Endodermal cell (in vitro differentiated cells): Measurements from ENCODE around the gene ABTB2. TPM values are rescaled to one million over a fixed set of nuclear protein-coding genes. Genes with fewer than 3 reads are reported as not detected.
"Not testable (repeated sequence)": the region's sequence is repeated elsewhere in the genome, so short reads cannot be mapped to it uniquely, and the experiment has no call there.

Experiments used
- DNase-seq: peaks from one replicate; pipeline ENCODE4 v3.0.0-alpha.2; 2017
- H3K27ac ChIP-seq: 2 replicates; pipeline ENCODE4 v1.5.1; 2013; ENCODE audit warnings: mild to moderate bottlenecking, low read depth, low read length, moderate library complexity
- H3K27me3 ChIP-seq: 2 replicates; pipeline ENCODE4 v1.6.1; 2013; ENCODE audit warnings: mild to moderate bottlenecking, low read length, moderate library complexity; ENCODE audit not compliant: insufficient read depth, control insufficient read depth, poor library complexity, severe bottlenecking
- H3K36me3 ChIP-seq: 2 replicates; pipeline ENCODE4 v1.7.0; 2013; ENCODE audit warnings: mild to moderate bottlenecking, low read length, moderate library complexity; ENCODE audit not compliant: control insufficient read depth, insufficient read depth
- H3K4me1 ChIP-seq: one replicate; pipeline ENCODE4 v1.7.0; 2013; ENCODE audit warnings: low read length; ENCODE audit not compliant: control insufficient read depth, insufficient read depth
- H3K4me3 ChIP-seq: 2 replicates; pipeline ENCODE4 v1.5.1; 2013; ENCODE audit warnings: mild to moderate bottlenecking, low read length, moderate library complexity
- H3K9ac ChIP-seq: 2 replicates; pipeline ENCODE4 v1.6.1; 2013; ENCODE audit warnings: mild to moderate bottlenecking, low read length, moderate library complexity; ENCODE audit not compliant: poor library complexity, severe bottlenecking; ENCODE audit errors: extremely low read depth
- H3K9me3 ChIP-seq: 2 replicates; pipeline ENCODE4 v1.6.1; 2013; ENCODE audit warnings: mild to moderate bottlenecking, low read length, moderate library complexity; ENCODE audit not compliant: control insufficient read depth
- H3K27ac Mint-ChIP-seq: 2 replicates; pipeline ENCODE4 v1.8.0; 2020; ENCODE audit warnings: mixed read lengths
- H3K27me3 Mint-ChIP-seq: 2 replicates; pipeline ENCODE4 v1.8.0; 2021; ENCODE audit warnings: mild to moderate bottlenecking, mixed read lengths; ENCODE audit not compliant: insufficient read depth
- H3K36me3 Mint-ChIP-seq: 2 replicates; pipeline ENCODE4 v1.8.0; 2020; ENCODE audit warnings: low read depth, mixed read lengths
- H3K4me1 Mint-ChIP-seq: 2 replicates; pipeline ENCODE4 v1.8.0; 2020; ENCODE audit warnings: mixed read lengths
- H3K4me3 Mint-ChIP-seq: 2 replicates; pipeline ENCODE4 v1.8.0; 2020; ENCODE audit warnings: mild to moderate bottlenecking, moderate library complexity, mixed read lengths
- H3K9me3 Mint-ChIP-seq: 2 replicates; pipeline ENCODE4 v1.8.0; 2020; ENCODE audit warnings: mild to moderate bottlenecking, mixed read lengths
- WGBS, 2 experiments: methylation state at CpG; one replicate each; pipeline versions ENCODE4 v1.1.5 to v1.1.7; 2013; ENCODE audit warnings: missing lambda C conversion rate in 2 of 2, mixed read lengths in 1 of 2; ENCODE audit not compliant: insufficient coverage in 1 of 2, insufficient read length in 1 of 2; 5-methylcytosine and 5-hydroxymethylcytosine counted together
- total RNA-seq, 2 donors: library from RNA; stranded (reverse); fragmentation: NEBNext Ultra II Directional in 1 of 2; extraction: Animal tissue kit (Norgen Biotek cat#: 25700) in 1 of 2; gene quantifications; 2 replicates in 1 of 2; 3 replicates in 1 of 2; pipeline ENCODE4 v1.2.1, GENCODE V29; 2021
- TF ChIP-seq, protein P1 (sequence below): fragments of 200-600 bp; sonication (generic); conservative IDR thresholded peaks from 2 replicates; pipeline ENCODE4 v1.5.0; 2021; ENCODE audit warnings: antibody characterized with exemption, mild to moderate bottlenecking

The ABTB2 gene
- total RNA-seq, 2 donors from 2014 or later, result 2.9 to 5.2 TPM

- H3K27ac ChIP-seq, result no peak overlapping the region
- Mint-ChIP-seq H3K36me3 (no peaks in the 10 kb centered on the region), H3K9me3 (no peaks in the 10 kb centered on the region), H3K27ac (no peak overlapping the region), H3K4me1 (peaks cover 11% of the 10 kb centered on the region), H3K4me3 (no peak overlapping the region), H3K27me3 (peaks cover 60% of the 10 kb centered on the region)
- H3K27me3 ChIP-seq, result peaks cover 41% of the 10 kb centered on the region
- TF ChIP-seq, protein P1, sequence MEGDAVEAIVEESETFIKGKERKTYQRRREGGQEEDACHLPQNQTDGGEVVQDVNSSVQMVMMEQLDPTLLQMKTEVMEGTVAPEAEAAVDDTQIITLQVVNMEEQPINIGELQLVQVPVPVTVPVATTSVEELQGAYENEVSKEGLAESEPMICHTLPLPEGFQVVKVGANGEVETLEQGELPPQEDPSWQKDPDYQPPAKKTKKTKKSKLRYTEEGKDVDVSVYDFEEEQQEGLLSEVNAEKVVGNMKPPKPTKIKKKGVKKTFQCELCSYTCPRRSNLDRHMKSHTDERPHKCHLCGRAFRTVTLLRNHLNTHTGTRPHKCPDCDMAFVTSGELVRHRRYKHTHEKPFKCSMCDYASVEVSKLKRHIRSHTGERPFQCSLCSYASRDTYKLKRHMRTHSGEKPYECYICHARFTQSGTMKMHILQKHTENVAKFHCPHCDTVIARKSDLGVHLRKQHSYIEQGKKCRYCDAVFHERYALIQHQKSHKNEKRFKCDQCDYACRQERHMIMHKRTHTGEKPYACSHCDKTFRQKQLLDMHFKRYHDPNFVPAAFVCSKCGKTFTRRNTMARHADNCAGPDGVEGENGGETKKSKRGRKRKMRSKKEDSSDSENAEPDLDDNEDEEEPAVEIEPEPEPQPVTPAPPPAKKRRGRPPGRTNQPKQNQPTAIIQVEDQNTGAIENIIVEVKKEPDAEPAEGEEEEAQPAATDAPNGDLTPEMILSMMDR, result no peak
- no peaks in the 10 kb centered on the region for H3K36me3 ChIP-seq
- H3K4me1 ChIP-seq, result peaks cover 7% of the 10 kb centered on the region
- H3K4me3 ChIP-seq, result no peak overlapping the region
- no peak overlapping the region for H3K9ac ChIP-seq
- WGBS, 2 experiments, result 96 to 100% methylated on average over 1 to 2 of the region's 2 CpGs
- H3K9me3 ChIP-seq, result no peaks in the 10 kb centered on the region
- no peak for DNase-seq
Observed at GRCh38 chr11:34250211-34250610, 107.6 kb downstream of the ABTB2 start.

DNA sequence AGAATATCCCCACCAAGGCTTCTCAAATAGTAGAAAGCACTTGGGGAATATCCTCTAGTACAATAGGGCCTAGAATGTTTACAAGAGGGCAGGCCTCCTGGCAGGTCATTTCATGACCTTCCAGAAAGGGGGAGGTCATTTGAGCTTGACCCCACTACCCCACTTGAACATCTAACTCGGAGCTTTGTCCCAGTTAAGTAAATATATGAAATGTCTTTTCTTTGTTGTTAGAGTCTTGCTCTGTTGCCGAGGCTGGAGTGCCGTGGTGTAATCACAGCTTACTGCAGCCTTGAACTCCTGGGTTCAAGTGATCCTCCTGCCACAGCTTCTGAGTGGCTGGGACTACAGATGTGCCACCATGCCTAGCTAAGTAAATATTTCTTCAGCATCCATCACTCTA is 108.4 kb downstream of the ABTB2 start:
- Mint-ChIP-seq H3K36me3 (no peaks in the 10 kb centered on the region), H3K9me3 (no peaks in the 10 kb centered on the region), H3K4me3 (no peak overlapping the region), H3K27me3 (peaks cover 64% of the 10 kb centered on the region), H3K4me1 (peaks cover 15% of the 10 kb centered on the region), H3K27ac (no peak overlapping the region)
- no peak overlapping the region for H3K27ac ChIP-seq
- no peak overlapping the region for H3K4me3 ChIP-seq
- no peaks in the 10 kb centered on the region for H3K36me3 ChIP-seq
- peaks cover 43% of the 10 kb centered on the region for H3K27me3 ChIP-seq
- TF ChIP-seq, protein P1, result no peak
- H3K4me1 ChIP-seq, result peaks cover 13% of the 10 kb centered on the region
- no peaks in the 10 kb centered on the region for H3K9me3 ChIP-seq
- H3K9ac ChIP-seq, result no peak overlapping the region
- 94 to 95% methylated on average over 2 of the region's 3 CpGs for WGBS, 2 experiments
- DNase-seq, result no peak

GRCh38 chr11:34246511-34246910 is 111.3 kb downstream of the ABTB2 start:
- not testable (repeated sequence) for H3K36me3 ChIP-seq, H3K4me3 Mint-ChIP-seq, H3K4me3 ChIP-seq, H3K9me3 Mint-ChIP-seq, H3K9me3 ChIP-seq, DNase-seq, H3K9ac ChIP-seq, H3K27ac ChIP-seq, H3K27ac Mint-ChIP-seq, H3K36me3 Mint-ChIP-seq
- peaks cover 55% of the 10 kb centered on the region for H3K27me3 Mint-ChIP-seq
- Histone ChIP-seq H3K4me1 (peaks cover 31% of the 10 kb centered on the region), H3K27me3 (peaks cover 15% of the 10 kb centered on the region)
- 99% methylated on average over 4 of the region's 4 CpGs; no CpG with 5 or more reads in 1 of the 2 experiments for WGBS, 2 experiments
- H3K4me1 Mint-ChIP-seq, result peaks cover 40% of the 10 kb centered on the region

GRCh38 chr11:34245041-34245440 is 112.8 kb downstream of the ABTB2 start:
- Histone ChIP-seq H3K9ac (no peak overlapping the region), H3K4me1 (peaks cover 31% of the 10 kb centered on the region), H3K27me3 (peaks cover 16% of the 10 kb centered on the region), H3K4me3 (no peak overlapping the region), H3K9me3 (no peaks in the 10 kb centered on the region), H3K27ac (no peak overlapping the region), H3K36me3 (no peaks in the 10 kb centered on the region)
- TF ChIP-seq, protein P1, result no peak
- Mint-ChIP-seq H3K4me1 (peaks cover 39% of the 10 kb centered on the region), H3K27ac (no peak overlapping the region), H3K27me3 (peaks cover 58% of the 10 kb centered on the region), H3K4me3 (no peak overlapping the region), H3K36me3 (no peaks in the 10 kb centered on the region), H3K9me3 (no peaks in the 10 kb centered on the region)
- DNase-seq, result no peak
- WGBS, 2 experiments, result 86 to 100% methylated on average over 2 to 4 of the region's 4 CpGs
